GM18526 (cell line): Measurements from ENCODE around the gene SFXN5.

Experiments
- POLR2A ChIP-seq: IDR thresholded peaks from 3 replicates; pipeline ENCODE4 v1.6.1; 2011; ENCODE audit not compliant: insufficient read length; ENCODE audit errors: extremely low read depth

SFXN5 gene

GRCh38 chr2:72989770-72990556 is 81.5 kb downstream of the SFXN5 start:
- no peak for TF ChIP-seq POLR2A

DNA sequence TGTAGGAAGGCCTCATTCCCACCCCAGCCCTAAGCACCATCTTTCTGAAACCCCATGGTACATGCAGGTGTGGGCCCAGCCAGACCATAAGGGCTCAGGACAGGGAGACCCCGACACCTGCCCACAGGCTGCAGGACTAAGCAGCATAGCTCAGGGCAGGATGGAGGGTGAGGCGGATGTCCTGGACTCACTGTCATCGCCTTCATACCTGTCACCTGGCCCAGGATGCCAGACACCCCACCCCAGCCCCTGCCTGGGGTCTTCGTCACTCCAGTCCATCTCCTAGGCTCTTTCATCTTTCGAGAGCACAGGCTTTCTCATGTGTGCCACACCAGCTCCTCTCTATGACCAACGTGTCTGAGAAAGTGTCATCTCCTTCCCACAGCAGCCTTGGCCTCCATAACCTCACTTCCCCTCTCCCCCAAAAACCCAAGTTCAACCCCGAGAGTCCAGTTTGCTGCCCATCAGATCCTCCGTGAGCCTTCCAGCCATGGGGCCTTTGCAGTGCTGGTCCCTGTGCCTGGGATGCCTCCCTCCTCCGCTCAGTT is 82.7 kb downstream of the SFXN5 start:
- TF ChIP-seq POLR2A: no peak

- TF ChIP-seq POLR2A: no peak
These were observed 83.5 kb downstream of the SFXN5 start for GRCh38 chr2:72988041-72988440.

DNA sequence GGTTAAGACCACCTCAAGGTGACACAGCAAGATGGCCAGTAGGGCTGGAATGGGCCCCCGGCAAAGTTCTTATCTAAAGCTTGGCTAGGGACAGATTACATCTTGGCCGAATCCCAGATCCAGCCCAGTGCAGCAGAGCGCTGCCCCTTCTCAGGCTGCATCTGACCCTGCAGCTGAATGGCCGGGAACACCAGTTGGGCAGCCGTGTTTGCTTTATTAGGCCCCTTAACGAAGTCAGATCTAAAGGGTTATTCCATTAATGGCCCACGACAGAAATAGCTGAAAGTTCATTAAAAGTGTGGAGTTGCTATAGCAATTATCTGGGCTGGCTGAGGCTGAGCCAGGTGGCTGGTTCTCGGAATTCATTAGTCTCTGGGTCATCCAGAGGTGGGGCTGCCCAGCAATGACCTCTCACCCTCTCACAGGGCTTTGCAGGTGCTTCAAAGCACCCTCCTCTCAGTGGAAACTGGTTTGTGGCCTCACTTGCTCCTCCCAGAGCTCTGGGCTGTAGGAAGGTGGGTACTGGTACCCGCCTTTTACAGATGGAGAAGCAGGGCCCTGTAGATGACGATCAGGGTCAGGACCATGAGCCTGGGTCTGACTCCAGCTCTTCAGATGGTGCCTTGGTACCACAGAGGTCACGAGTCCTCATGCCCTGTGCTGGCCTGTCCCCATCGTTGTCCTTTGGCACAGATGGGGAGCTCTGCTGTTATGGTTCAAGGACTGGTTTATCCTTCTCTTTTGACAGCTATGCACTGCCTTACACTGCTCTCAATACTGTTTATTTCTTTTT is 85.4 kb downstream of the SFXN5 start:
- no peak for TF ChIP-seq POLR2A

DNA sequence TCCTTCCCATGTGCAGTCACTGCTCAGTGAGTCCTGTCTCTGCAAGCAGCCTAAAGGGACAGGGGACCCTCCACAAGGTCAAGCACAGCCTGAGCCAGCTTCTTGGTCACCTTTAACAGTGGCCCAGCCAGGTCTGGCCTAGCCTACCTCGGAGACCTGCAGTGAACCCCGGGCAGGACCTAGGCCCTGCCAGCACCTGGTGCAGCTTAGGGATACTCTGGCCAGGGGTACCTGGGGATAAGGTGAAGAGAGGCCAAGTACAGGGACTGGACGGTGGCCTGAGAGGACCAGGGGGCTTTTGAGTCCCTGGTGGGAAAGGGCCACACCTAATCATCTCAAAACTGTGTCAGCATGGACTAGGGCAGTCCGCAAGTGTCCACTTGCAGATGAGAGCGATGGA is 86.4 kb downstream of the SFXN5 start:
- TF ChIP-seq POLR2A: no peak

GRCh38 chr2:72984172-72984671 is 87.3 kb downstream of the SFXN5 start:
- TF ChIP-seq POLR2A: no peak

DNA sequence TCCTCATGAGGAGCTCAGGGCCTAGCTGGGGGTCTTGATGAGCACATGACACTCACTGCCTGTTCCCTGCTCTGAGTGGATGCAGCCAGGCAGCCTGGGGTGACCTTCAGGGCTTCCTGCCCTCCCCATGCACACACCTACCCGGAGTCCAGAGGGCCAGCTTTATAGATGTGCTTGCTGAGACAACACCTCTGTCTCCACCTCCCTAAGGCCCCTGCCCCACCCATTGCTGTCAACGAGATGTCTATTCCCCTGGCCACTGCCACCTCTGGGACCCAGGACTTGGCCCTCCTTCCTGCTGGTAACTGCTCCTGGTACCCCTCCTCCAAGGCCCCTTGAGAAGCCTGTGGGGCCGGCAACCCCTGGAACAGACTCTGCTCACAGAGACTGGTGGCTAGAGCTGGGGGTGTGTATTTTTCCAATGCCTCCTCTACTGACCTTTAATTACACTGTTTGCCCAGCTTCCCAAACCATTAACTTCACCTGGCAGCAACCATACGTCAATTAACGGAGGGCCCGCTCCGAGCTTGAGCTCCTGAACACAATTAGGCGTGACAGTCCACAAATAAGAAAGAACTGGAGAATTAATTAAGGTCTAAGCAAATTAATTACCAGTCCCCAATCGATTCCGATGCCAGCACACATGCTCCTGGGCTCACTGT is 87.9 kb downstream of the SFXN5 start:
- TF ChIP-seq POLR2A: no peak

DNA sequence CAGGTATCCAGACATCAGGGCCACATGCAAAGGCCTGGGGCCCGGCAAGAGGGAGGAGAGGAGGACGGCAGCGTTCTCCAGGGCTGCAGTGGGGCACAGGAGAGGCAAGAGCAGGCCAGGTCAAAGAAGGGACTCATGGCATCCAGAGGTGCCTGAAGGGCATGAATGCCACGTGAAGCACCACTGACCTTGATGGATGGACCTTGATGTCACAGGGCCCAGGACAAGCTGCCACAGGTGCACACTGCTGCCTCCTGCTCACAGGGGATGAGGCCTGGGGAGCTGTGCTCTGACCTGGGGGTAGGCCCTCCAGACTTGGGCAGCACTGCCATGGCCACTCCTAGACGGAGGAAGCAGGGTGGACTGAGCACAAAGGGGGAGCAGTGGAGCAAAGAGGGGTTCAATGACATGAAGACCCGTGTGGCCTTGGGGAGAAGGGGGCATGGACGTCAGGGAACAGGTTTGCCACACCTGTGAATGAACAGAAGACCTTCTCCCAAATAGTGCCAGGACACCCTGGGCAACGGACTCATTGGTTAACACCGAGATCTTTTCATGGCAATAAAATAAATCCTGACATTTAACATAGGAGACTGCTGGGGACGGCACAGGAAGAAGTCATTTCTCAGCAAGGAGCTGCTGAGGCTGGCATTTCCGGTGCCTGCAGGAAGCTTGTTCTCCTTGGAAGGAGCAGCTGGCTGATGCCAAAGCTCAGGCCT is 88.6 kb downstream of the SFXN5 start:
- no peak for TF ChIP-seq POLR2A

GRCh38 chr2:72982219-72982618 is 89.3 kb downstream of the SFXN5 start:
- TF ChIP-seq POLR2A: no peak

DNA sequence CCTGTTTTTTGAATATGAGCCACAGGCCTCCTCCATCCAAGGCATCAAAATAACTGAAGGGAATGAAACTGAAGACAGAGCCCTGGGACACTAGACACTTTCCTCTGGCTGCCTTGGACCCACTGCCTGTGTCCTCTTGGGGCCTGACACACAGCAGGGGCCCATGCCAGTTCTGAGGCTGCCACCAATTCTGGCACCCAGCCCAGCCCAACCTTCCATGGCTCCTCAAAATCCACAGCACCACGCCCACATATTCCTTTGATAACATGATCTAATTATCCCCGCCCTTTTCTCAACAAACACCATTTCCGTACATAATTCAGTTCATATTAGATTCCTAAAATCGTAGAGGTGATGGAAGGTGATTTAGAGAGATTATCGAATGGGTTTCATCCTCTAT is 90.0 kb downstream of the SFXN5 start:
- no peak for TF ChIP-seq POLR2A

DNA sequence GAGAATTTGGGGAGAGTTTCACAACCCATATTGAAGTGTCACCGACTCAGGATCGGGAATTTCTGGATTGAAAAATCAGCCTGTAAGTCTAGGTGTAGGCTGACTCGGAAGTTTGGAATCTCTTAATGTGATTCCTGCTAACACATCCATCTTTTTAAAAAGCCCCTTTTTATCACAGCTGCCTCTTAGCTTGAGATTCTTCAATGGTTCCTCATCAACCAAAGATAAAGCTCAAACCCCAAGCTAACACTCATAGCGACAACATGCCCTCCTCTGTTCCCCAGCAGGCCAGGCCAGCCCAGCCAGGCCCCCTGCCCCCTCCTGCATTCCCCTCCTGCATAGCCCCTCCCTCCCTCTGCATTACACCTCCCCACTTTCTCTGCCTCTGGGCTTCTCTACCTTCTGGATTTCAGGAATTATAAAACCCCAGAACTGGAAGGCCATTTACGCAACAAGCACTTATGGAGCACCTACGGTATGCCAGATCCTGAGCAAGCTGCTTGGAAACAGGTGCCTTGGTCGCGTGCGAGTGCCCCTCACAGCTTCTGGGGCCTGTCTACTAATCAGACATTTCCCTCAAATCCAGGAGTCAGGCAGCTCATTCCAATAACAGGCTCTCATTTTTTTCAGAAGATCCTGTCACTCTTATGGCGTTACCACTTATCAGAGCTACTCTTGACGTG is 90.8 kb downstream of the SFXN5 start:
- TF ChIP-seq POLR2A: no peak

GRCh38 chr2:72979896-72980295 is 91.6 kb downstream of the SFXN5 start:
- TF ChIP-seq POLR2A: no peak

DNA sequence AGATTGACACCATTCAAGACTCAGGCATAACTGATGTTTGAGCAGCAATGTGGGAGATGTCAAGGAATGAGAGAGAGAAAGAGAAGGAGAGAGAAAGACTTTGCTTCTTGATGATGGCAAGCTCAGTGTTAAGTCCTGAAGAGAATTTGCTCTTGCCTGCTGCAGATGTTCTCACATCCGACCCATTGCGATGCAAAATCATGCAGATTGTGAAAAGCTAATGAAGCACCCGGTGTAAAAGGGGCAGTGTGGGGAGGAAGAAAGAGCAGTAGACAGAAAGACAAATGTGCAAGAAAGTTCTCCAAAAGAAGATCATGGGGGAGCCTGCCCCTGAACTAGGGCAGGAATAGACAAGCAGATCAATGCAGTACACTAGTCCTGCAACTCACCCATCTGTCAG is 96.5 kb downstream of the SFXN5 start:
- no peak for TF ChIP-seq POLR2A

DNA sequence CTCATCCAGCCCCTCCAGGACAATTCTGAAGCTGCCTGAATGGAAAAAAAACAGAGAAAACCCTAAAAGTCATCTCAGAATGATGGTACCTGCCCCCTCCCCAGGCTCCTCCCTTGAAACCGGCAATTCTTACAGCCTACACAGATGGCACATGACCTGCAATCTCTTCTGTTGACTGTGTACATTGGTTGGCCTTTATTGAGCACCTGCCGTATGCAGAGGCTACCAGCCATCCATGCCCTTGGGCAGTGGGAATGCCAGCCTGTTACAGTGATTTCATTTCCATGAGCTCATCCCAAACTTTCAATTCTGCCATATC is 97.1 kb downstream of the SFXN5 start:
- no peak for TF ChIP-seq POLR2A
